ENCODE results near the gene ZFAND3. TPM values are rescaled to one million over a fixed set of nuclear protein-coding genes. Genes with fewer than 3 reads are reported as not detected.

ZFAND3 gene
- polyA plus RNA-seq, 1 experiment, result 15.5 TPM

DNA sequence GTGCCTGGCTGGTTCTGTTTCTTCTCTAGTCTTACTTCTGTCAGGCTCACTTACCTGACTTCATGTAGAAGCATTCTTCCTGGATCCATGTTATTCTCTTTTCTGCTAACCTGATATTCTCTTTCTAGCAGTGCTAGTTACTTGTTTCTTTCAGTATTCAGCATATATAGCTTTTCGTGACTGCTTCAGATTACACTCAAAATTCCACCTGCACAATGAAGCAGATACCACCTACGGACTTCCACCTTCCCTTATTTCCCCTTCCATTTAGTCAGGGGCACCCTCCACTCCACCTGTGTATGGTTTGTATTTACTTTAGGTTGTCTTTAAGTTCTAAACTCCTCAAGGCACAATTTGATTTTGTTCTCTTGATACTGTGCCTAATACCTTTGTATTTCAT lies 36.8 kb downstream of the ZFAND3 start:
- POLR2A ChIA-PET, result interaction anchor here (0.7 kb wide), 1 partner anchor 22 kb away, joined by 3 read pairs; no protein-coding TSS in a partner anchor
- Histone ChIP-seq H3K9me3 (ENCODE audit: control insufficient read depth, insufficient read depth, low read length) (no peaks in the 10 kb centered on the region), H3K27me3 (ENCODE audit: control insufficient read depth, insufficient read depth, low read length) (no peaks in the 10 kb centered on the region), H3K4me3 (ENCODE audit: low read depth, low read length) (no peak overlapping the region), H3K27ac (ENCODE audit: low read depth, low read length) (no peak overlapping the region)
- TF ChIP-seq, protein P1, sequence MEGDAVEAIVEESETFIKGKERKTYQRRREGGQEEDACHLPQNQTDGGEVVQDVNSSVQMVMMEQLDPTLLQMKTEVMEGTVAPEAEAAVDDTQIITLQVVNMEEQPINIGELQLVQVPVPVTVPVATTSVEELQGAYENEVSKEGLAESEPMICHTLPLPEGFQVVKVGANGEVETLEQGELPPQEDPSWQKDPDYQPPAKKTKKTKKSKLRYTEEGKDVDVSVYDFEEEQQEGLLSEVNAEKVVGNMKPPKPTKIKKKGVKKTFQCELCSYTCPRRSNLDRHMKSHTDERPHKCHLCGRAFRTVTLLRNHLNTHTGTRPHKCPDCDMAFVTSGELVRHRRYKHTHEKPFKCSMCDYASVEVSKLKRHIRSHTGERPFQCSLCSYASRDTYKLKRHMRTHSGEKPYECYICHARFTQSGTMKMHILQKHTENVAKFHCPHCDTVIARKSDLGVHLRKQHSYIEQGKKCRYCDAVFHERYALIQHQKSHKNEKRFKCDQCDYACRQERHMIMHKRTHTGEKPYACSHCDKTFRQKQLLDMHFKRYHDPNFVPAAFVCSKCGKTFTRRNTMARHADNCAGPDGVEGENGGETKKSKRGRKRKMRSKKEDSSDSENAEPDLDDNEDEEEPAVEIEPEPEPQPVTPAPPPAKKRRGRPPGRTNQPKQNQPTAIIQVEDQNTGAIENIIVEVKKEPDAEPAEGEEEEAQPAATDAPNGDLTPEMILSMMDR (IDR thresholded peaks at IDR 0.05; ENCODE audit: low read depth, low read length), result no peak
- CTCF ChIA-PET, result interaction anchor here (0.5 to 1.7 kb wide), 3 partner anchors 14 to 798 kb away, joined by 3 to 5 read pairs (median 4); no protein-coding TSS in a partner anchor
- DNase-seq (ENCODE audit: low read depth, low spot score), result no peak

DNA sequence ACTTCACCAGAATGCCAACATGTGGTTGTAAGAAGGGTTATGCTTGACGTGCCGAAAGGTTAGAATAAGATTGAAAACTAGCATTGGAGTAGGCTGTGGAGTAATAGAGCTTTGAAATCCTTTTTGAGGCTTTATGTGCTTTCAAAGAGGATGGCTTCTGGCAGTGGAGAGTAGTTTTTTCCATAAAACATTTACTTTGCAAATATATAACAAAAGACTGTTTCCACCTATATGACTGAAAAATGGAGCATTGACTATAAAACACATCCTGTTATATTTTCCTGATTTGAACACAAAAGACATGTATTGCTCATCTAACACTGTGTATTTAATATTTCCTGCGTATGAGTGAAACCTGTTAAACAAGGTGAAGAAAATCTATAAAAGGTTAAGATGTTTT lies 38.8 kb downstream of the ZFAND3 start:
- TF ChIP-seq, protein P1 (IDR thresholded peaks at IDR 0.05; ENCODE audit: low read depth, low read length), result no peak
- no peak overlapping the region for H3K27ac ChIP-seq (ENCODE audit: low read depth, low read length)
- no peak for DNase-seq (ENCODE audit: low read depth, low spot score)
- H3K4me3 ChIP-seq (ENCODE audit: low read depth, low read length), result no peak overlapping the region
- H3K9me3 ChIP-seq (ENCODE audit: control insufficient read depth, insufficient read depth, low read length), result no peaks in the 10 kb centered on the region
- ChIA-PET POLR2A (no interaction called here), CTCF (interaction anchor here (0.5 to 1.7 kb wide), 8 partner anchors 15 to 635 kb away, joined by 3 to 9 read pairs (median 4); no protein-coding TSS in a partner anchor)
- H3K27me3 ChIP-seq (ENCODE audit: control insufficient read depth, insufficient read depth, low read length), result no peaks in the 10 kb centered on the region

DNA sequence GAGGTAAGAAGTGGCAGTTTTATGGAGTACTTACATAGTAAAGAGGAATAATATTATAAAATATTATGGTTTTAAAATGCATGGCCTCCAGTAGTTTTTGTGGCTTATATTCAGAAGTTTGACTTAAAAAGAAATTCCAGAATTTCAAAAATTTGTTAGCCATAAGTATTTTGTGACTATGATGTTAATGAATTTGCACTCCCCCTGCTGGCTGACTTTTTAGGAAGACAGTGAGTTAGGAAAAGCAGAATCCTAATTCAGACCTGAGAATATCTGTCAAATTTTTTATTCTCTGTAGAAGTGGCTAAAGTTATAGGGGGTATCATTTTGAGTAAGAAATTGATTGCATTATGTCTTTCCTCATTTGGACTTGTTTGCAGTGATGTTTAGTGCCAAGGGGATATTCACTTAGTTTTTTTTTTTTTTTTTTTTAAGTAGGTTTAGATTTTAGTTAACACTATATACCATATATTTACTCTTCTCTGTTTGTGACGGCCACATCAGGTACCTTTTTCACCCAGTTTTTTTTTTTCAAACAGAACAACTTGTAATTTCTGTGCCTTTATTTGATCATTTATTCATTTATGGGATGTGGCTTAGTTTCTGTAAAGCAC lies 40.8 kb downstream of the ZFAND3 start:
- no peak overlapping the region for H3K27ac ChIP-seq (ENCODE audit: low read depth, low read length)
- no peaks in the 10 kb centered on the region for H3K27me3 ChIP-seq (ENCODE audit: control insufficient read depth, insufficient read depth, low read length)
- no peaks in the 10 kb centered on the region for H3K9me3 ChIP-seq (ENCODE audit: control insufficient read depth, insufficient read depth, low read length)
- TF ChIP-seq, protein P1 (IDR thresholded peaks at IDR 0.05; ENCODE audit: low read depth, low read length), result peak; percentile 78
- ChIA-PET POLR2A (interaction anchor here (1.0 kb wide), 1 partner anchor 155 kb away, joined by 4 read pairs; no protein-coding TSS in a partner anchor), CTCF (interaction anchor here (0.7 to 1.9 kb wide), 11 partner anchors 17 to 419 kb away, joined by 3 to 7 read pairs (median 5); no protein-coding TSS in a partner anchor)
- no peak for DNase-seq (ENCODE audit: low read depth, low spot score)
- no peak overlapping the region for H3K4me3 ChIP-seq (ENCODE audit: low read depth, low read length)

DNA sequence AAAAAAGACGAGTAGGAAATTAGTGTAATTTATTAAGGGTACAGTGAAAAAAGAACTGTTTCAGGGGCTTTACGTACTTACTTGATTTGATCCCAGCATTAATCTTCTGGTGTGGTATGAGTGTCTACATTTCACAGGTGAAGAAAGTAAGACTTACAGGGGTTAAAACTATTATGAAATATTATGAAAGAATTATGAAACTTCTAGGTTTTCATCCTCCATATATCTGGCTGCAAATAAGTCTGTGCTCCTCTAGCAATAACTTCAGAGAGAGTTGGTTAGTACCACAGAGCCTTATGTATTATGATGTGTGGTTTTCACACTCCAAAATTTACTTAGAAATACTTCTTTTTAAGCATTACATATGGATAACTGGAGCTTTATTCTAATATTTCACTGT lies 41.9 kb downstream of the ZFAND3 start:
- CTCF ChIA-PET, result interaction anchor here (1.0 to 1.9 kb wide), 2 partner anchors 19 to 156 kb away, joined by 5 to 6 read pairs; no protein-coding TSS in a partner anchor

DNA sequence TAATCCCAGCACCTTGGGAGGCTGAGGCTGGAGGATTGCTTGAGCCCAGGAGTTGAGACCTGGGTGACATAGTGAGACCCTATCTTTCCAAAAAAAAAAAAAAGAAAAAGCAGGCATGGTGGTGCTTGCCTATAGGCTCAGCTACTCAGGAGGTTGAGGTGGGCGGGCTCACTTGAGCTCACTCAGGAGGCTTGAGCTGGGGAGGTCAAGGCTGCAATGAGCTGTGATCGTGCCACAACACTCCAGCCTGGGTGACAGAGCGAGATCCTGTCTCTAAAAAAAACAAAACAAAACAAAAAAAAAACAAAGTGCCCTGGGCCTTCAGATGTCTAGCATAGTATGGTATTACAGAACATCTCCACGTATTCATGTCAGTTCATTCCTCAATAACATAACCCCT lies 42.9 kb downstream of the ZFAND3 start:
- TF ChIP-seq, protein P1 (IDR thresholded peaks at IDR 0.05; ENCODE audit: low read depth, low read length), result no peak
- no peak overlapping the region for H3K27ac ChIP-seq (ENCODE audit: low read depth, low read length)
- no peaks in the 10 kb centered on the region for H3K27me3 ChIP-seq (ENCODE audit: control insufficient read depth, insufficient read depth, low read length)
- H3K9me3 ChIP-seq (ENCODE audit: control insufficient read depth, insufficient read depth, low read length), result no peaks in the 10 kb centered on the region
- POLR2A ChIA-PET, result no interaction called here
- DNase-seq (ENCODE audit: low read depth, low spot score), result no peak
- H3K4me3 ChIP-seq (ENCODE audit: low read depth, low read length), result no peak overlapping the region
- CTCF ChIA-PET, result no interaction called here

More for the DNA sequence above, 41.9 kb downstream of the ZFAND3 start:
- DNase-seq (ENCODE audit: low read depth, low spot score), result no peak
- H3K4me3 ChIP-seq (ENCODE audit: low read depth, low read length), result no peak overlapping the region
- H3K9me3 ChIP-seq (ENCODE audit: control insufficient read depth, insufficient read depth, low read length), result no peaks in the 10 kb centered on the region
- POLR2A ChIA-PET, result no interaction called here
- H3K27me3 ChIP-seq (ENCODE audit: control insufficient read depth, insufficient read depth, low read length), result no peaks in the 10 kb centered on the region
- H3K27ac ChIP-seq (ENCODE audit: low read depth, low read length), result no peak overlapping the region
- TF ChIP-seq, protein P1 (IDR thresholded peaks at IDR 0.05; ENCODE audit: low read depth, low read length), result no peak

All from AG04450 (cell line).